Measurements from ENCODE around the gene SPTBN1.
"Not testable (repeated sequence)": the region's sequence is repeated elsewhere in the genome, so short reads cannot be mapped to it uniquely, and the experiment has no call there.

SPTBN1 gene

GRCh38 chr2:54479424-54479823 lies 23.3 kb downstream of the SPTBN1 start:
- H3K4me3 ChIP-seq (ENCODE audit: control insufficient read depth, low read depth, low read length), result no peak overlapping the region
- no peak for TF ChIP-seq CTCF (IDR thresholded peaks at IDR 0.05; ENCODE audit: control insufficient read depth, insufficient read depth, low read depth, low read length, missing control alignments)
- DNase-seq (ENCODE audit: low read depth), result no peak

GRCh38 chr2:54480025-54480424 lies 23.9 kb downstream of the SPTBN1 start:
- DNase-seq (ENCODE audit: low read depth), result no peak
- no peak for TF ChIP-seq CTCF (IDR thresholded peaks at IDR 0.05; ENCODE audit: control insufficient read depth, insufficient read depth, low read depth, low read length, missing control alignments)
- no peak overlapping the region for H3K4me3 ChIP-seq (ENCODE audit: control insufficient read depth, low read depth, low read length)

GRCh38 chr2:54481686-54482085 lies 25.6 kb downstream of the SPTBN1 start:
- no peak for DNase-seq (ENCODE audit: low read depth)
- TF ChIP-seq CTCF (IDR thresholded peaks at IDR 0.05; ENCODE audit: control insufficient read depth, insufficient read depth, low read depth, low read length, missing control alignments), result no peak
- H3K4me3 ChIP-seq (ENCODE audit: control insufficient read depth, low read depth, low read length), result no peak overlapping the region

- TF ChIP-seq CTCF (IDR thresholded peaks at IDR 0.05; ENCODE audit: control insufficient read depth, insufficient read depth, low read depth, low read length, missing control alignments), result no peak
- peak; percentile 58 for DNase-seq (ENCODE audit: low read depth)
- H3K4me3 ChIP-seq (ENCODE audit: control insufficient read depth, low read depth, low read length), result no peak overlapping the region
Observed at GRCh38 chr2:54482715-54483114, 26.6 kb downstream of the SPTBN1 start.

- no peak for DNase-seq (ENCODE audit: low read depth)
- H3K4me3 ChIP-seq (ENCODE audit: control insufficient read depth, low read depth, low read length), result no peak overlapping the region
- no peak for TF ChIP-seq CTCF (IDR thresholded peaks at IDR 0.05; ENCODE audit: control insufficient read depth, insufficient read depth, low read depth, low read length, missing control alignments)
Observed at GRCh38 chr2:54483426-54483825, 27.3 kb downstream of the SPTBN1 start.

- DNase-seq (ENCODE audit: low read depth); H3K4me3 ChIP-seq (ENCODE audit: control insufficient read depth, low read depth, low read length): not testable (repeated sequence)
Observed at GRCh38 chr2:54485756-54486155, 29.6 kb downstream of the SPTBN1 start.

- TF ChIP-seq CTCF (IDR thresholded peaks at IDR 0.05; ENCODE audit: control insufficient read depth, insufficient read depth, low read depth, low read length, missing control alignments), result no peak
- no peak overlapping the region for H3K4me3 ChIP-seq (ENCODE audit: control insufficient read depth, low read depth, low read length)
- no peak for DNase-seq (ENCODE audit: low read depth)
Observed at GRCh38 chr2:54486766-54487165, 30.6 kb downstream of the SPTBN1 start.
